ENCODE measurements around the gene ERBB4.

The ERBB4 gene

GRCh38 chr2:211665299-211665698 is 873.3 kb downstream of the ERBB4 start:
- Histone ChIP-seq H3K27ac (ENCODE audit: low read length) (no peak overlapping the region), H3K9me3 (ENCODE audit: control insufficient read depth, low read depth, low read length) (no peaks in the 10 kb centered on the region), H3K9ac (ENCODE audit: low read length) (no peak overlapping the region), H3K27me3 (ENCODE audit: control insufficient read depth, insufficient read depth, low read length) (no peaks in the 10 kb centered on the region), H3K36me3 (ENCODE audit: control insufficient read depth, low read depth, low read length) (no peaks in the 10 kb centered on the region), H3K4me3 (ENCODE audit: low read length) (no peak overlapping the region), H3K4me1 (ENCODE audit: control insufficient read depth, low read depth, low read length) (peaks cover 11% of the 10 kb centered on the region)

GRCh38 chr2:211664321-211664720 is 874.3 kb downstream of the ERBB4 start:
- H3K36me3 ChIP-seq (ENCODE audit: control insufficient read depth, low read depth, low read length), result no peaks in the 10 kb centered on the region
- no peaks in the 10 kb centered on the region for H3K9me3 ChIP-seq (ENCODE audit: control insufficient read depth, low read depth, low read length)
- no peak overlapping the region for H3K9ac ChIP-seq (ENCODE audit: low read length)
- no peaks in the 10 kb centered on the region for H3K27me3 ChIP-seq (ENCODE audit: control insufficient read depth, insufficient read depth, low read length)
- H3K4me3 ChIP-seq (ENCODE audit: low read length), result no peak overlapping the region
- no peak overlapping the region for H3K27ac ChIP-seq (ENCODE audit: low read length)
- peaks cover 11% of the 10 kb centered on the region for H3K4me1 ChIP-seq (ENCODE audit: control insufficient read depth, low read depth, low read length)

- Histone ChIP-seq H3K9me3 (ENCODE audit: control insufficient read depth, low read depth, low read length) (no peaks in the 10 kb centered on the region), H3K36me3 (ENCODE audit: control insufficient read depth, low read depth, low read length) (no peaks in the 10 kb centered on the region), H3K27ac (ENCODE audit: low read length) (no peak overlapping the region), H3K27me3 (ENCODE audit: control insufficient read depth, insufficient read depth, low read length) (no peaks in the 10 kb centered on the region), H3K9ac (ENCODE audit: low read length) (no peak overlapping the region), H3K4me1 (ENCODE audit: control insufficient read depth, low read depth, low read length) (no peaks in the 10 kb centered on the region), H3K4me3 (ENCODE audit: low read length) (no peak overlapping the region)
These were observed 884.3 kb downstream of the ERBB4 start for GRCh38 chr2:211654211-211654780.

GRCh38 chr2:211652327-211652726 is 886.3 kb downstream of the ERBB4 start:
- Histone ChIP-seq H3K36me3 (ENCODE audit: control insufficient read depth, low read depth, low read length) (no peaks in the 10 kb centered on the region), H3K27ac (ENCODE audit: low read length) (no peak overlapping the region), H3K9me3 (ENCODE audit: control insufficient read depth, low read depth, low read length) (no peaks in the 10 kb centered on the region), H3K27me3 (ENCODE audit: control insufficient read depth, insufficient read depth, low read length) (no peaks in the 10 kb centered on the region), H3K9ac (ENCODE audit: low read length) (no peak overlapping the region), H3K4me1 (ENCODE audit: control insufficient read depth, low read depth, low read length) (no peaks in the 10 kb centered on the region), H3K4me3 (ENCODE audit: low read length) (no peak overlapping the region)

GRCh38 chr2:211649331-211649730 is 889.3 kb downstream of the ERBB4 start:
- no peaks in the 10 kb centered on the region for H3K36me3 ChIP-seq (ENCODE audit: control insufficient read depth, low read depth, low read length)
- H3K27me3 ChIP-seq (ENCODE audit: control insufficient read depth, insufficient read depth, low read length), result no peaks in the 10 kb centered on the region
- no peaks in the 10 kb centered on the region for H3K4me1 ChIP-seq (ENCODE audit: control insufficient read depth, low read depth, low read length)
- H3K9me3 ChIP-seq (ENCODE audit: control insufficient read depth, low read depth, low read length), result no peaks in the 10 kb centered on the region
- no peak overlapping the region for H3K27ac ChIP-seq (ENCODE audit: low read length)
- H3K9ac ChIP-seq (ENCODE audit: low read length), result no peak overlapping the region
- no peak overlapping the region for H3K4me3 ChIP-seq (ENCODE audit: low read length)

- no peak overlapping the region for H3K27ac ChIP-seq (ENCODE audit: low read length)
- no peak overlapping the region for H3K9ac ChIP-seq (ENCODE audit: low read length)
- no peaks in the 10 kb centered on the region for H3K4me1 ChIP-seq (ENCODE audit: control insufficient read depth, low read depth, low read length)
- H3K27me3 ChIP-seq (ENCODE audit: control insufficient read depth, insufficient read depth, low read length), result no peaks in the 10 kb centered on the region
- no peaks in the 10 kb centered on the region for H3K9me3 ChIP-seq (ENCODE audit: control insufficient read depth, low read depth, low read length)
- no peaks in the 10 kb centered on the region for H3K36me3 ChIP-seq (ENCODE audit: control insufficient read depth, low read depth, low read length)
- H3K4me3 ChIP-seq (ENCODE audit: low read length), result no peak overlapping the region
These were observed 907.1 kb downstream of the ERBB4 start for GRCh38 chr2:211631503-211631902.

- no peaks in the 10 kb centered on the region for H3K9me3 ChIP-seq (ENCODE audit: control insufficient read depth, low read depth, low read length)
- H3K36me3 ChIP-seq (ENCODE audit: control insufficient read depth, low read depth, low read length), result no peaks in the 10 kb centered on the region
- H3K27me3 ChIP-seq (ENCODE audit: control insufficient read depth, insufficient read depth, low read length), result no peaks in the 10 kb centered on the region
- H3K4me1 ChIP-seq (ENCODE audit: control insufficient read depth, low read depth, low read length), result no peaks in the 10 kb centered on the region
- H3K27ac ChIP-seq (ENCODE audit: low read length), result no peak overlapping the region
- H3K4me3 ChIP-seq (ENCODE audit: low read length), result no peak overlapping the region
- no peak overlapping the region for H3K9ac ChIP-seq (ENCODE audit: low read length)
These were observed 915.5 kb downstream of the ERBB4 start for GRCh38 chr2:211623096-211623495.

- Histone ChIP-seq H3K4me1 (ENCODE audit: control insufficient read depth, low read depth, low read length) (no peaks in the 10 kb centered on the region), H3K27me3 (ENCODE audit: control insufficient read depth, insufficient read depth, low read length) (no peaks in the 10 kb centered on the region), H3K9ac (ENCODE audit: low read length) (no peak overlapping the region), H3K27ac (ENCODE audit: low read length) (no peak overlapping the region), H3K4me3 (ENCODE audit: low read length) (no peak overlapping the region), H3K36me3 (ENCODE audit: control insufficient read depth, low read depth, low read length) (no peaks in the 10 kb centered on the region), H3K9me3 (ENCODE audit: control insufficient read depth, low read depth, low read length) (no peaks in the 10 kb centered on the region)
These were observed 917.6 kb downstream of the ERBB4 start for GRCh38 chr2:211620986-211621385.

GRCh38 chr2:211617803-211618202 is 920.8 kb downstream of the ERBB4 start:
- H3K36me3 ChIP-seq (ENCODE audit: control insufficient read depth, low read depth, low read length), result no peaks in the 10 kb centered on the region
- no peak overlapping the region for H3K27ac ChIP-seq (ENCODE audit: low read length)
- no peaks in the 10 kb centered on the region for H3K4me1 ChIP-seq (ENCODE audit: control insufficient read depth, low read depth, low read length)
- H3K9me3 ChIP-seq (ENCODE audit: control insufficient read depth, low read depth, low read length), result no peaks in the 10 kb centered on the region
- no peaks in the 10 kb centered on the region for H3K27me3 ChIP-seq (ENCODE audit: control insufficient read depth, insufficient read depth, low read length)
- no peak overlapping the region for H3K9ac ChIP-seq (ENCODE audit: low read length)
- no peak overlapping the region for H3K4me3 ChIP-seq (ENCODE audit: low read length)

GRCh38 chr2:211611621-211612020 is 927.0 kb downstream of the ERBB4 start:
- peaks cover 8% of the 10 kb centered on the region for H3K4me1 ChIP-seq (ENCODE audit: control insufficient read depth, low read depth, low read length)
- H3K9ac ChIP-seq (ENCODE audit: low read length), result no peak overlapping the region
- H3K36me3 ChIP-seq (ENCODE audit: control insufficient read depth, low read depth, low read length), result no peaks in the 10 kb centered on the region
- no peak overlapping the region for H3K4me3 ChIP-seq (ENCODE audit: low read length)
- no peaks in the 10 kb centered on the region for H3K27me3 ChIP-seq (ENCODE audit: control insufficient read depth, insufficient read depth, low read length)
- no peak overlapping the region for H3K27ac ChIP-seq (ENCODE audit: low read length)
- H3K9me3 ChIP-seq (ENCODE audit: control insufficient read depth, low read depth, low read length), result no peaks in the 10 kb centered on the region

GRCh38 chr2:211611061-211611518 is 927.5 kb downstream of the ERBB4 start:
- Histone ChIP-seq H3K9ac (ENCODE audit: low read length) (no peak overlapping the region), H3K4me1 (ENCODE audit: control insufficient read depth, low read depth, low read length) (peaks cover 8% of the 10 kb centered on the region), H3K9me3 (ENCODE audit: control insufficient read depth, low read depth, low read length) (no peaks in the 10 kb centered on the region), H3K27ac (ENCODE audit: low read length) (no peak overlapping the region), H3K4me3 (ENCODE audit: low read length) (no peak overlapping the region), H3K27me3 (ENCODE audit: control insufficient read depth, insufficient read depth, low read length) (no peaks in the 10 kb centered on the region), H3K36me3 (ENCODE audit: control insufficient read depth, low read depth, low read length) (no peaks in the 10 kb centered on the region)

- Histone ChIP-seq H3K36me3 (ENCODE audit: control insufficient read depth, low read depth, low read length) (no peaks in the 10 kb centered on the region), H3K27ac (ENCODE audit: low read length) (no peak overlapping the region), H3K4me3 (ENCODE audit: low read length) (no peak overlapping the region), H3K9me3 (ENCODE audit: control insufficient read depth, low read depth, low read length) (no peaks in the 10 kb centered on the region), H3K27me3 (ENCODE audit: control insufficient read depth, insufficient read depth, low read length) (no peaks in the 10 kb centered on the region), H3K4me1 (ENCODE audit: control insufficient read depth, low read depth, low read length) (peaks cover 8% of the 10 kb centered on the region), H3K9ac (ENCODE audit: low read length) (no peak overlapping the region)
These were observed 929.5 kb downstream of the ERBB4 start for GRCh38 chr2:211609127-211609526.
